BJ (cell line): ENCODE measurements around the gene RIMBP3C. TPM values are rescaled to one million over a fixed set of nuclear protein-coding genes. Genes with fewer than 3 reads are reported as not detected.
A peak's percentile ranks its signal among the peaks of the same experiment; 100 is the strongest.
"Not testable (repeated sequence)": the region's sequence is repeated elsewhere in the genome, so short reads cannot be mapped to it uniquely, and the experiment has no call there.

Source experiments
- CTCF ChIA-PET: fragments of 350-600 bp; formaldehyde crosslinking; extraction: SDS; loops from one replicate; lab custom pipeline; 2021; ENCODE audit warnings: antibody characterized with exemption, inconsistent platforms; lab: Yijun Ruan, JAX
- POLR2A ChIA-PET: fragments of 300-600 bp; sonication (Branson Sonifier 250); formaldehyde crosslinking; extraction: SDS; loops from one replicate; lab custom pipeline; 2021; ENCODE audit warnings: antibody characterized with exemption; lab: Charles Lee
- DNase-seq: peaks from one replicate; pipeline ENCODE4 v3.0.0-alpha.2; 2011; ENCODE audit warnings: low read depth
- H3K27me3 ChIP-seq: 2 replicates; pipeline ENCODE4 v1.6.0; 2011; ENCODE audit warnings: low read length; ENCODE audit not compliant: control insufficient read depth, insufficient read depth
- H3K36me3 ChIP-seq: 2 replicates; pipeline ENCODE4 v1.5.1; 2011; ENCODE audit warnings: low read length; ENCODE audit not compliant: control insufficient read depth, insufficient read depth
- H3K4me3 ChIP-seq: 2 replicates; pipeline ENCODE4 v1.5.1; 2011; ENCODE audit warnings: low read depth, mild to moderate bottlenecking, control low read depth, low read length
- polyA plus RNA-seq: library from polyadenylated mRNA; depleted of rRNA; stranded (reverse); fragments of >200 nt; gene quantifications from 2 replicates; pipeline ENCODE4 v1.2.3, GENCODE V29; 2011
- TF ChIP-seq, protein P1 (sequence below): IDR thresholded peaks from 2 replicates; pipeline ENCODE4 v1.5.1; 2011; ENCODE audit warnings: low read depth, mild to moderate bottlenecking, control low read depth, inconsistent platforms, low read length, moderate library complexity; ENCODE audit not compliant: insufficient read depth

RIMBP3C gene
- polyA plus RNA-seq, 1 experiment, result 0.06 TPM

- ChIA-PET POLR2A (no interaction called here), CTCF (interaction anchor here (1.8 to 2.3 kb wide), 2 partner anchors 19 to 72 kb away, joined by 6 to 7 read pairs; partner anchors contain the start of gene SDF2L1)
- no peak overlapping the region for H3K4me3 ChIP-seq
- TF ChIP-seq, protein P1, sequence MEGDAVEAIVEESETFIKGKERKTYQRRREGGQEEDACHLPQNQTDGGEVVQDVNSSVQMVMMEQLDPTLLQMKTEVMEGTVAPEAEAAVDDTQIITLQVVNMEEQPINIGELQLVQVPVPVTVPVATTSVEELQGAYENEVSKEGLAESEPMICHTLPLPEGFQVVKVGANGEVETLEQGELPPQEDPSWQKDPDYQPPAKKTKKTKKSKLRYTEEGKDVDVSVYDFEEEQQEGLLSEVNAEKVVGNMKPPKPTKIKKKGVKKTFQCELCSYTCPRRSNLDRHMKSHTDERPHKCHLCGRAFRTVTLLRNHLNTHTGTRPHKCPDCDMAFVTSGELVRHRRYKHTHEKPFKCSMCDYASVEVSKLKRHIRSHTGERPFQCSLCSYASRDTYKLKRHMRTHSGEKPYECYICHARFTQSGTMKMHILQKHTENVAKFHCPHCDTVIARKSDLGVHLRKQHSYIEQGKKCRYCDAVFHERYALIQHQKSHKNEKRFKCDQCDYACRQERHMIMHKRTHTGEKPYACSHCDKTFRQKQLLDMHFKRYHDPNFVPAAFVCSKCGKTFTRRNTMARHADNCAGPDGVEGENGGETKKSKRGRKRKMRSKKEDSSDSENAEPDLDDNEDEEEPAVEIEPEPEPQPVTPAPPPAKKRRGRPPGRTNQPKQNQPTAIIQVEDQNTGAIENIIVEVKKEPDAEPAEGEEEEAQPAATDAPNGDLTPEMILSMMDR, result no peak
- DNase-seq, result no peak
- H3K27me3 ChIP-seq, result no peaks in the 10 kb centered on the region
- H3K36me3 ChIP-seq, result no peaks in the 10 kb centered on the region
Observed at GRCh38 chr22:21569459-21570170, 18.4 kb upstream of the RIMBP3C start.

GRCh38 chr22:21569076-21569427, 17.8 kb upstream of the RIMBP3C start:
- H3K36me3 ChIP-seq, POLR2A ChIA-PET, H3K27me3 ChIP-seq, DNase-seq: not testable (repeated sequence)
- H3K4me3 ChIP-seq, result peak overlapping the region; percentile 46
- CTCF ChIA-PET, result interaction anchor here (1.8 to 2.3 kb wide), 2 partner anchors 19 to 73 kb away, joined by 6 to 7 read pairs; partner anchors contain the start of gene SDF2L1

DNA sequence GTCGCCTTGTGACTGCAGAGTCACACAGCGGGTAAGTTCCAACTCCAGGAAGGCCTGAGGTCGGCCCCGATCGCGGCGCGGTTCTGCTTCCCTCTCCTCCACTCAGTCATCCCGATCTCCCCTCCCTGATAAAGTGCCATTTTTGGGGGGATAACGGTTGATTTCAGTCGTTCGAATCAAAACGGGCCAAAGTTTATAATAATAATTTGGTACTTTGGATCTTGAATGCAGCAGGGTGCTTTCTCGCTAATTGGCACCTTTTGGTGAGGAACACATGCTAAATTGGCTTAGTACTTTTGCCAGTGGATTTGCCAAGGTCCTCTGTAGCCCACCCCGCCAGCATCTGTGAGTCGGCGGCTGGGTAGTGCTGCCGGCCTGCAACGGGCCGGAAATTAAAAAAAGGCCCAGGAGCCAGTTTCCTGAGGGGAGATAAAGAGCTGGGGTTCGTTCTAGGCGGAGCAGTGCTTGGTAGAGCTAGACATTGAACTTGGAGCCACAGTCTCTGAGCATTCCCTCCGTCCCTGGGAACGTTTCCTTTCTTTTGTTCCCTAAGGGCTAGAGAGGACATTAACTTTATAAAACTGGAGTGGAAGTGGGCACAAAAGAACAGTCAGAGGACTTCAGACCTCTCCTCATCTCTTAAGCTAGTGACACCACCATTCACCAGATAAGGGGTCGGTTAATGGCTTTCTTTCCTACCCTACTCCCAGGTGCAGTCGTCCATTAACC, 17.2 kb upstream of the RIMBP3C start:
- POLR2A ChIA-PET, result no interaction called here
- H3K27me3 ChIP-seq, result no peaks in the 10 kb centered on the region
- no peaks in the 10 kb centered on the region for H3K36me3 ChIP-seq
- peak overlapping the region; percentile 46 for H3K4me3 ChIP-seq
- TF ChIP-seq, protein P1, result no peak
- no peak for DNase-seq
- CTCF ChIA-PET, result interaction anchor here (1.8 to 2.3 kb wide), 2 partner anchors 20 to 74 kb away, joined by 6 to 7 read pairs; partner anchors contain the start of gene SDF2L1

DNA sequence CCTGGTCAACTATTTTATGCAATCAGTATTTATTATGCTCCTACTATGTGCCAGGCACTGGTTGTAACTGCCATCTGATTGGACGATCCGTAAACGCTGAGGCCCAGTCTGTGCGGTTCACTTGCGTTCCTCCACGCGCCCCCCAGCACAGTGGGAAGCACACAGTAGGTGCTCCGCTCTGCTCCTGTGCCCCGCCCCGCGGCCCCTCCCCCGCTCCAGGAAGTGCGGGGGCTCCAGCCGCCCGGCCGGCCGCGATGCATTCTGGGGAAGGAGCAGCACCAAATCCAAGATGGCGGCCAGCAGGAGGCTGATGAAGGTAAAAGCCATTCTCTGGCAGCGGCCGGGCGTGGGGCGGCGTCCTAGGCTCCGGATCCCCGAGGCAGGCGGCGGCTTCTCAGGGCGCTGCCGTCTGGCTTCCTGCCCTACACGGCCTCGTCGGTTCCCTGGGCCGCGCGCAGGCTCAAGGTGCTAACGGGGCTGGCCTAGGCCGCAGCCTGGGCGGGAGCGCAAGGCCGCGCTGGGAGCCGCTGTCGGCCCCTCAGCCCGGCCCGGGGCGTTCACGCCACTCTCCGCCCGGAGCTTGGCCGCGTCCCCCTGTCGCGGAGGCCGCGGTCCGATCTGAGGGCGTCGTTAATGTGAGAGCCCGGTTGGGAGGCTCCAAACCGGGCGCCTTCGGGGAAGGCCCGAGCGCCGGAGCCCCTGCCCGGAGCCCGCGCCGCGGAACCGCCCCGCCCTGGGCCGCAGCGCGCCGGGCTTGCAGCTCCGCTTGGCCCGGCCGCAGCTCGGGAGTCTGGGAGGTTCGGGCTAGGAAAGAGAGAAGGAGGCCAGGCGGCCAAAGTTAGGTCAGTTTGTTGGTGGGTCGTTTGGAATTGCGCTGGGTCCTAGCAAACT, 16.4 kb upstream of the RIMBP3C start, which contains the start of gene UBE2L3:
UBE2L3 (plus strand) TSS at position 259 of the 891 bp plus-strand sequence; CDS start at position 290, 31 bp downstream.
- TF ChIP-seq, protein P1, result no peak
- DNase-seq, result peak; percentile 19
- CTCF ChIA-PET, result interaction anchor here (1.8 to 2.3 kb wide), 2 partner anchors 20 to 74 kb away, joined by 6 to 7 read pairs; partner anchors contain the start of gene SDF2L1
- Histone ChIP-seq H3K27me3 (no peaks in the 10 kb centered on the region), H3K36me3 (no peaks in the 10 kb centered on the region), H3K4me3 (peak within 1 kb of the TSS; percentile 46)
- POLR2A ChIA-PET, result interaction anchor here (0.6 kb wide), 1 partner anchor 57 kb away, joined by 3 read pairs; no protein-coding TSS in a partner anchor

GRCh38 chr22:21564411-21564810, 13.2 kb upstream of the RIMBP3C start:
- Histone ChIP-seq H3K36me3 (no peaks in the 10 kb centered on the region), H3K27me3 (no peaks in the 10 kb centered on the region), H3K4me3 (no peak overlapping the region)
- POLR2A ChIA-PET, result no interaction called here
- TF ChIP-seq, protein P1, result no peak
- DNase-seq, result no peak
- CTCF ChIA-PET, result interaction anchor here (1.1 kb wide), 1 partner anchor 77 kb away, joined by 4 read pairs; no protein-coding TSS in a partner anchor
